ENCODE data around the gene COL11A1.
"Not testable (repeated sequence)": the region's sequence is repeated elsewhere in the genome, so short reads cannot be mapped to it uniquely, and the experiment has no call there.

COL11A1 gene

DNA sequence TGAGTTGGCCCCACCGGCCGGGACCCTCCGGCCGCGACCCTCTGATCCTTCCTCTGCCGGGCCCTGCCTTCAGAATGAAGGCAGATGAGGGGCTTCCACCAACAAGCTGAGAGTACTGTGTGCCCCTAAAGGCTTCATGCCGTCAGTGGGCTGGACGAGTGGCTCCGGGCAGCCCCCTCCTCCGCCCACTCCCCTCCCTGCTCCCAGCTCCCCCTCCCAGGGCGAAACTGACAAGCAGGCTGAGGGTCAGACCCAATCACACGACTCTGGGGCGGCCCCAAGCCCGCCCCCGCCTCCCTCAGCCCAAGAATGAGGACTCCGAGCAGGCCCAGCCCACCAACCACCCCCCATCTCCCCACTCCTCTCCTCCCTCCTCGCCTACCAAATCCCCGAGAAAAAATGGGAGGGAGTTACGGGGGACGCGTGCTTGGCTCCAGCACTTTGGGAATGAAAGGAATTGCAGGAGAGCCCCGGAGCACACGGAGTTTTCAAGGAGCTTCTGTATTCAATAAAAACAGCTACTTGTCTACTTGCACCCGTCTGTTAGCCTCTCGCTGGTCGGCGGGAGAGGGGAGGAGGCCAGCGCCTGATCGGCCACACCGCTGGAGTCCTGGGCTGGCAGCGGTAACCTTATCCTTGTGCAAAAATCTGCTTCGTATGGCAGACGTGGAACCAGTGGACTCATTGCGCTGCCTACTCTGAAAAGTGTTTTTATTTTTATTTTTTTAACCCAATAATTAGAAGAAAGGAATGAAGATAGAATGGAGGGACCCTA is at the start of gene COL11A1:
Gene COL11A1 (minus strand): TSS at position 147 of the 775 bp plus-strand sequence. CDS start 344 bp downstream, outside the sequence.
- no peak for DNase-seq (ENCODE audit: low spot score)

- no peak for DNase-seq (ENCODE audit: low spot score)
These were observed 48.6 kb upstream of the COL11A1 start for GRCh38 chr1:103156966-103157365.

DNA sequence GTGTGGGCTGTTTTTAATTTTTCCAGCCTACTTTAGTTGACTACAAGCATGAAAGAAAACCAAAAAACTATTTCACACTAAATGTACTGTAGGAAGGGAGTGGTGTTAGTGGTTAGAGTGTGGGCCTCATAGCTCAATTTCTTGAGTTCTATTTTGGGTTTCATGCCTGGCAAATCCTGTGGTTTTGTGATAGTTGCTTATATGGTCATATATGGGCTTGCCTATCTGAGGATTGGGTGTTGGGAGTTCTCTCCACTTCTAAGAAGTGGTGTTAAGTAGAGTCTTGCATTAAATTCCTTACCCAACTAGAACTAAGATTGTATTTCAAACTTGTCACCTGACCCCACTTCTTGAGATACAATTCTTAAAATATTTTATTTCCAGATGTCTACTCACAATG is 37.8 kb upstream of the COL11A1 start:
- DNase-seq (ENCODE audit: low spot score): no peak

GRCh38 chr1:103145449-103145848 is 37.1 kb upstream of the COL11A1 start:
- no peak for DNase-seq (ENCODE audit: low spot score)

- DNase-seq (ENCODE audit: low spot score): no peak
These were observed 36.4 kb upstream of the COL11A1 start for GRCh38 chr1:103144681-103145080.

DNA sequence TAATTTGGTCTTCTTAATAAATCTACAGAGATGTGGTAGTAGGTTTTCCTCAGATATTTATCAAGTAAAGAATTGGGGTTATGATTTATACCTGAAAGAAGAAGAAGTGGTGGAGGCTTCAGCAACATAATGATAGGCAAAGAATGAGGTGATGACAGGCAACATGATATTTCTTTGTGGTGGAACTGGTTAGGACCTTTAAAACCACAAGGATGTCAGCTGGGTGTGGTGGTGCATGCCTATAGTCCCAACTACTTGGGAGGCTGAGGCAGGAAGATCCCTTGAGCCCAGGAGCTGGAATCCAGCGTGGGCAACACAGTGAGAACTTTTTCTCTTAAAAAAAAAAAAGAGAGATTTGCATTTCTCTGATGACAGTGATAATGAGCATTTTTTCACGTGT is 34.1 kb upstream of the COL11A1 start:
- DNase-seq (ENCODE audit: low spot score): no peak

- no peak for DNase-seq (ENCODE audit: low spot score)
These were observed 21.5 kb upstream of the COL11A1 start for GRCh38 chr1:103129796-103130195.

GRCh38 chr1:103129255-103129654 is 20.9 kb upstream of the COL11A1 start:
- DNase-seq (ENCODE audit: low spot score): no peak

- not testable (repeated sequence) for DNase-seq (ENCODE audit: low spot score)
These were observed 19.9 kb upstream of the COL11A1 start for GRCh38 chr1:103128256-103128655.

GRCh38 chr1:103125219-103125618 is 16.9 kb upstream of the COL11A1 start:
- no peak for DNase-seq (ENCODE audit: low spot score)

DNA sequence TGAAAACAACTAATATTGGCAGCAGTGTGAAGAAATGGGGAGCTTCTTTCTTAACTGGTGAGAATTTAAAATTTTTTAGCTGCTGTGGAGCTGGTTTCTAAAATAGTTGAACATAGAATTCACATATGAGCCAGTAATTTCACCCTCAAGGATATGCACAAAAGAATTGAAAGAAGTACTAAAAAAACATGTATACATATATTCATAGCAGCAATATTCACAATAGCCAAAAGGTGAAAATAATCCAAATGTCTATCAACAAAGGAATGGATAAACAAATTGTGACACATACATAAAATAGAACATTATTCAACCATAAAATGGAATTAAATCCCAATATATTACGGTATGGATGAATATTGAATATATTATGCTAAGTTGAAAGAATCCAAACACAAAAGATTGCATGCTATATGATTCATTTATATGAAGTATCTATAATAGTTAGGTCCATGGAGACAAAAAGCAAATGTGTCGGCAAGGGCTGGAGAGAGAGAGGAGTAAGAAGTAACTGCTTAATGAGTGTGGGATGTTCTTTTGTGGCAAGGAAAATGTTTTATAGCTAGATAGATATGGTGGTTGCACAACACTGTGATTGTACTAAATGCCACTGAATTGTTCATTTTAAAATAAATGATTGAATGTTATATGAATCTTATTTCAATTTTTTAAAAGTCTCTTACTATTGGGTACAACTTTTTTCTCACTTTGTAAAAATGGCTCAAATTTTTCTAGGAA is 14.8 kb upstream of the COL11A1 start:
- DNase-seq (ENCODE audit: low spot score): no peak

- DNase-seq (ENCODE audit: low spot score): no peak
These were observed 12.7 kb upstream of the COL11A1 start for GRCh38 chr1:103120981-103121380.

GRCh38 chr1:103112546-103112945 is 4.2 kb upstream of the COL11A1 start:
- no peak for DNase-seq (ENCODE audit: low spot score)

DNA sequence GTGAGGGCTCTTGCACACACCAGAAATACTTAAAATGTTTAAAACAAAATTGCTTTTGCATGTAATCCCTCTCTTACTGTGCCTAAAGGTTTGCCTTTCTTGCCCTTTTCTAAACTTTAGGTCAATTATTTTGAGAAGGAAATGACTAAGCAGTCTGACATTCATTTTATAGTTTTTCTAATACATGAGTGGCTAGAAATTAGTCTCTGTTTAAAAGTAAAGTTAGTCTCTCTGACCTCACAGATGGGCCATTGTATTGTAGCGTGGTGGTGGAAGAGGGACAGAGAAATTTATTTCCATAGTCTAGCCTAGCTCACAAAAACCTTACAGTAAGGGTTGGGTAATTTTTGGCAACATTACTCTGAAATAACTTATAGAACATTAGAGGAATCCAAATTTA is 3.6 kb upstream of the COL11A1 start:
- DNase-seq (ENCODE audit: low spot score): no peak

DNA sequence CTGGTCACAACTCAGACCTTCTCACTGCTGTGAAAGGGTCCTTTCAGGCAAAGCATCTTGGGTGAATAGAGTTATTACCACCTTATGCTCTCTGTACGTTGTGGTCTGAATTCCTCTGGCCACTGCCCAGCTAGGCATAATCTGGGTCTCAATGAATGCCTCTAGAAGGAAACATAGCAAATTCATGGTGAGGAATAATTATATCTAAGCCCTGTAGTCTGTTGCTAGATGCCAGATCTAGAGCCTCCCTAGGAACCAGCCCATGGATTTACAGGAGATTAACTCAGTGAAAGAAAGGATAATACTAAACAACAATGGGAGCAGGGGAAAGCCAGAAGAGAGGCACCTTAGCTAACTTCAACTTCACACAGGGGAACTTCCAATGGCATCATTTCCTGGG is 2.4 kb upstream of the COL11A1 start:
- no peak for DNase-seq (ENCODE audit: low spot score)

DNA sequence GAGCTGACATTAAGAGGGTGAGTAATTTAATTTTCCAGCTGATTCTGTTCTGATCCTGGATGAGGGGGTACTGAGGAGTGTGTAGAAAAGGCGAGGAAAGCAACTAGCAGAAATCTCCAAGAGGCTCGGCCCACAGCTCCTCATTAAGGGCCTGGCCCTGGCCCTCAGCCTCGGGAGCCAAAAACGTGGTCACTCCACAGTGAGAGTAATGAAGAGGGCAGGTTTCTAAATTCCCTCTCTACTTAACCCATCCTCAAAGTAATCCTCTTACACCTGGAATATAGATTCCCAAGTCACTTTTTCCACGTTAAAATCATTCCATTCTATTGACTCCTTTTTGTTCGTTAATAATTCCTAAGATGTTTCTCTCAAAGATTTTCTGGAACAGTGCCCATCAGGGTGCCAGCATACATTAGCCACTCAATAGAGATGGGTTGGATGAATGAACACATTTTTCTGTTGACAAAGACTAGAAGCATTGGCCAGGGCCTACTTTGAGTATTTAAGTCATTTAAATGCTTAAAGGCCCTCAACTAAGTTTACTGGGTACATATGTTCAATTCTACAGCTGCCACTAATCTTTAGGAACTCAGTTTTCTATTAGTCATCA is 1.1 kb upstream of the COL11A1 start:
- DNase-seq (ENCODE audit: low spot score): no peak

- no peak for DNase-seq (ENCODE audit: low spot score)
These were observed 464 bp downstream of the COL11A1 start for GRCh38 chr1:103107741-103108375.

DNA sequence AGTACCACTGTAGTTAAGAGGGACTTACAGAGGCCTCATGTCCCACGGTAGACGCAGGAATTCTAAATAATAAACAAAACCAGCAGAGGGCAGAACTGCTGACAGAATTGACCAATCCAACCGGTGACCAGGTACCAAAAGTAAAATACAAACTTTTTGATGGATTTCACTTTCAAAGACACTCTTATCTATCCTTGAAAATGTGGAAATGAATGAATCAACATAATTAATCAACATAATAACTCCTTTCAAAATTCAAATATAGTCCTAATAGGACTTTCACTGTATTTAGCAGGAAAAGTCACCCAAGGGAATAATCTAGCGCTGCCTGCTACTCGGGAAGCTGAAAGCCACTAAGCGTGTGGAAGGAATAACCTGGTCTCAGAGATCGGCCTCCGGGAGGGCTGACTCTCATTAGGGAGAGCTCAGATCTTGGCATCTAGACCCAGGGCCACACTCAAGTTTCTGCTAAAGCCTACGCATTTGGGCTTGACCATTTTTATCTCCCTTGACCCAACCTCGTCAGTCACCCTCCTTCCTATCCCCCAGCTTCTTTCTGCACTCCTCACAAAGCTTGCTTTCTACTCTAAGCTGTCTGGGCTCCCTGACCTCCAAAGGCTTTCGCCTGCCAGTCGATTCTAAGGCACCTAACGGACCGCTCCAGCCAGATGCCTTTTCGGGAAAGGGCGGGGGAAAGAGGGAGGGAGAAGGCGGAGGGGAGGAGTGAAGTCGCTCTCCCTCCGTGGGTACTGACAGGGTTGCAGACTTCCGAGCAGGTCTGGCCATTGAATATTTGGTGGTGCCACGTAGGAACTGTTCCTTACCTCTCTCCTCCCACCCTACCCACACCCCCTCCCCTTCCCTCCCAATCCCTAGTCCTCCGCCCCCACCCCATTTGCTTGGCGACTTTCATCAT is 1.6 kb downstream of the COL11A1 start:
- peak; percentile 4 for DNase-seq (ENCODE audit: low spot score)

DNA sequence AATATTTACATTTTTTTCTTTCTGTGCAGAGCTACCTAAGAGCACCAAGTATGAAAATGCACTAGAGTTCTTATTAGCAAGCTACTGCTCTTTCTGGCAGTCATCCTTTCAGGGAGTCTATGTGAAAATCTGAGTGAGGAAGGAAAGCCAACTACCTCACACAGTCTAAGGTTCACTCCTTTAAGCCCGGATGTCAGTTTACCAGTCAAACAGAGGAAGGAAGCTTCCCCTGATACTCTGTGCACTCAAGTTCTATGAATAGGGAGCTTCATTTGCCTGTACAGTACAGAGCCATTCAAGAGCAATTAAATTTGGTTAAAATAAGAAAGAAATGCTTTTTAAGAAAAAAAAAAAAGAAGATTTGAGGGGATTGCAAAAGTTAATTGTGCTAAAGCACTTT is 6.9 kb downstream of the COL11A1 start:
- no peak for DNase-seq (ENCODE audit: low spot score)

- no peak for DNase-seq (ENCODE audit: low spot score)
These were observed 19.1 kb downstream of the COL11A1 start for GRCh38 chr1:103089221-103089620.

- DNase-seq (ENCODE audit: low spot score): no peak
These were observed 21.1 kb downstream of the COL11A1 start for GRCh38 chr1:103087256-103087655.

DNA sequence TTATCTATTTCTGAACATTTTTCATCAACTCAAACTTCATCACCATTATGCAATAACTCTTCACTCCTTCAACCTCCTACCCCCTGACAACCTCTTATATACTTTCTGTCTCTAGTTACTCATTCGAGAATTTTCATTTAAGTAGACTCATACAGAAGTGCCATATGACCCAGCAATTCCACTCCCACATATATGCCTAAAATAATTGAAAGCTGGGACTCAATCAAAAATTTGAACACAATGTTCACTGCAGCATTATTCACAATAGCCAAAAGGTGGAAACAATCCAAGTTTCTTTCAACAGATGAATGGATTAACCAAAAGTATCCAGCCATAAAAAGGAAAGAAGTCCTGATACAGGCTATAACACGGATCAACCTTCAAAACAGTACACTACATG is 24.1 kb downstream of the COL11A1 start:
- no peak for DNase-seq (ENCODE audit: low spot score)
